Heart left ventricle (tissue), 16 donors: Measurements from ENCODE around the gene SLC14A1. TPM values are rescaled to one million over a fixed set of nuclear protein-coding genes. Genes with fewer than 3 reads are reported as not detected.

Source experiments
- ATAC-seq, 4 donors: fragments of 200-7000 bp; cut with Tn5 transposase; one replicate each; pipeline ENCODE4 v1.9.1; 2020 to 2022; ENCODE audit warnings: moderate library complexity in 4 of 4, mild to moderate bottlenecking in 3 of 4, moderate number of reproducible peaks in 1 of 4
- DNase-seq, 5 donors: peaks; one replicate each; pipeline ENCODE4 v3.0.0-alpha.2; 2020
- H3K27ac ChIP-seq, 12 donors: fragments of 200-600 bp; sonication (generic) in 4 of 12; one replicate each; pipeline versions ENCODE4 v1.5.0 to v1.8.0; 2016 to 2022; ENCODE audit warnings: mild to moderate bottlenecking in 2 of 12
- H3K27me3 ChIP-seq, 9 donors: fragments of 200-600 bp; sonication (generic) in 2 of 9; one replicate each; pipeline versions ENCODE4 v1.5.1 to v1.8.0; 2016 to 2022; ENCODE audit warnings: mild to moderate bottlenecking in 3 of 9
- H3K36me3 ChIP-seq, 9 donors: fragments of 200-600 bp; sonication (generic) in 2 of 9; one replicate each; pipeline versions ENCODE4 v1.5.0 to v1.8.0; 2018 to 2022; ENCODE audit warnings: mild to moderate bottlenecking in 2 of 9
- H3K4me1 ChIP-seq, 12 donors: fragments of 200-600 bp; sonication (generic) in 4 of 12; one replicate each; pipeline versions ENCODE4 v1.5.0 to v1.8.0; 2016 to 2022; ENCODE audit warnings: mild to moderate bottlenecking in 3 of 12
- H3K4me3 ChIP-seq, 12 donors: fragments of 200-600 bp; sonication (generic) in 4 of 12; one replicate each; pipeline versions ENCODE4 v1.5.0 to v1.8.0; 2017 to 2022; ENCODE audit warnings: mild to moderate bottlenecking in 9 of 12, moderate library complexity in 4 of 12
- H3K9me3 ChIP-seq, 12 donors: fragments of 200-600 bp; sonication (generic) in 4 of 12; one replicate each; pipeline versions ENCODE4 v1.5.0 to v1.8.0; 2016 to 2022; ENCODE audit warnings: mild to moderate bottlenecking in 1 of 12
- CTCF ChIP-seq, 12 donors: fragments of 200-600 bp; sonication (generic) in 4 of 12; IDR thresholded peaks; one replicate each; pipeline versions ENCODE4 v1.5.0 to v1.8.0; 2018 to 2022; ENCODE audit warnings: antibody characterized with exemption in 12 of 12, mild to moderate bottlenecking in 5 of 12
- POLR2A ChIP-seq, 2 donors: fragments of 450-650 bp; IDR thresholded peaks; one replicate each; pipeline ENCODE4 v1.6.1; 2017; ENCODE audit warnings: antibody characterized with exemption in 2 of 2, mild to moderate bottlenecking in 2 of 2, moderate library complexity in 2 of 2
- WGBS, 4 donors: extraction: QIAGEN DNeasy Blood & Tissue Kit in 2 of 4; methylation state at CpG; one replicate each; pipeline versions ENCODE4 v1.1.5 to v1.1.7; 2013 to 2018; 5-methylcytosine and 5-hydroxymethylcytosine counted together
- intact Hi-C, 10 donors: fragments of 100-400 bp; cut with DNase I; formaldehyde crosslinking; loops; one replicate each; pipeline versions ENCODE4 v1.11.1 to v1.14.2; 2022
- polyA plus RNA-seq, 2 donors: library from polyadenylated mRNA; stranded (reverse); fragments of 200-250 nt; gene quantifications; one replicate each; pipeline ENCODE4 v1.2.3, GENCODE V29; 2013
- total RNA-seq, 9 donors: library from RNA; depleted of rRNA in 2 of 9; stranded (reverse); fragments of >200 nt in 2 of 9; fragmentation: NEBNext Ultra II Directional in 3 of 9; extraction: Animal tissue kit (Norgen Biotek cat#: 25700) in 3 of 9; gene quantifications; one replicate each; pipeline versions ENCODE4 v1.1.0 to v1.2.4, GENCODE V29; 2016 to 2023
- donor health status: ischemic (EF 13 %, LVEDD 7.1; RV severe dilation, severe dysfunction).
- donor health status: healthy with polysubstance abuse.
- donor health status: DM: no; HTN: yes; CAD: no.
- donor health status: DM: no; HTN: no; CAD: no.
- donor health status: ischemic (EF 25% LVEDD 6.9; RV normal size, moderate dysfunction).
- donor health status: ischemic (EF 25% LVEDD 5.7; RV mildly dilated, moderate dysfunction).
- donor health status: healthy.
- donor health status: DM: yes; HTN: yes; CAD: no.
- donor health status: ischemic (EF 35%, LVEDD 5.7; RV mildly dilated, moderate dysfunction).
- donor health status: nonischemic (EF 11% LVEDD 7.7; RV severe dilation, severe dysfunction).
- donor health status: DM: yes; HTN: yes; CAD: no.
- donor health status: PGD.
- donor health status: ischemic (EF 29% LVEDD 5.4; RV normal size, mild dysfunction).
- donor health status: nonischemic (EF 23%, LVEDD 6.1; RV moderate dilation, normal function).

SLC14A1 gene
- total and polyA plus RNA-seq, 11 donors = 7.1 to 50.1 (median 17.1) TPM

- peaks cover 7 to 27% (median 15%) of the 10 kb centered on the region in 12 donors for H3K4me1 ChIP-seq
- H3K9me3 ChIP-seq = no peaks in the 10 kb centered on the region
- peak overlapping the region in 4 of 12 donors; percentile 3 to 86 (median 78) for H3K27ac ChIP-seq
- DNase-seq (no peak), ATAC-seq (no peak)
- TF ChIP-seq CTCF (IDR thresholded peaks at IDR 0.05) = no peak
- TF ChIP-seq POLR2A (IDR thresholded peaks at IDR 0.05) = no peak
- WGBS, 4 donors = 59 to 70% (median 65%) methylated on average over 3 of the region's 3 CpGs
- H3K27me3 ChIP-seq = no peaks in the 10 kb centered on the region
- intact Hi-C loops = loop anchor here in 1 of 10 donors (5.0 kb wide), 1 partner anchor 36 kb away; no protein-coding TSS in a partner anchor
- H3K4me3 ChIP-seq = peak overlapping the region; percentile 3 to 58 (median 52)
- no peaks in the 10 kb centered on the region for H3K36me3 ChIP-seq
Measured at GRCh38 chr18:45741056-45741455, 17.1 kb downstream of the SLC14A1 start.

GRCh38 chr18:45745817-45746461 lies 22.0 kb downstream of the SLC14A1 start:
- peak overlapping the region in 7 of 12 donors; percentile 5 to 51 (median 35) for H3K27ac ChIP-seq
- ATAC-seq = peak; percentile 87 to 92 (median 90)
- no peak for TF ChIP-seq POLR2A (IDR thresholded peaks at IDR 0.05)
- no peak for TF ChIP-seq CTCF (IDR thresholded peaks at IDR 0.05)
- WGBS, 4 donors = 40 to 69% (median 58%) methylated on average over 4 to 5 of the region's 5 CpGs
- H3K4me1 ChIP-seq = peaks cover 7 to 28% (median 19%) of the 10 kb centered on the region in 12 donors
- no peaks in the 10 kb centered on the region for H3K9me3 ChIP-seq
- DNase-seq = peak in 3 of 5 donors; percentile 27 to 40 (median 35)
- peaks cover 0 to 5% (median 0%) of the 10 kb centered on the region in 9 donors for H3K36me3 ChIP-seq
- peak overlapping the region in 1 of 12 donors; percentile 5 for H3K4me3 ChIP-seq
- intact Hi-C loops = no loop called here
- H3K27me3 ChIP-seq = no peaks in the 10 kb centered on the region

- Histone ChIP-seq H3K4me1 (peaks cover 7 to 31% (median 19%) of the 10 kb centered on the region in 12 donors), H3K4me3 (no peak overlapping the region), H3K9me3 (no peaks in the 10 kb centered on the region), H3K27me3 (no peaks in the 10 kb centered on the region), H3K27ac (no peak overlapping the region), H3K36me3 (peaks cover 0 to 5% (median 0%) of the 10 kb centered on the region in 9 donors)
- intact Hi-C loops = no loop called here
- no peak for ATAC-seq
- TF ChIP-seq CTCF (IDR thresholded peaks at IDR 0.05) (no peak), POLR2A (IDR thresholded peaks at IDR 0.05) (no peak)
- 35 to 45% (median 44%) methylated on average over 2 of the region's 2 CpGs for WGBS, 4 donors
- DNase-seq = no peak
Measured at GRCh38 chr18:45748501-45748900, 24.5 kb downstream of the SLC14A1 start.

GRCh38 chr18:45749918-45750689 lies 26.1 kb downstream of the SLC14A1 start:
- Histone ChIP-seq H3K36me3 (peaks cover 0 to 5% (median 0%) of the 10 kb centered on the region in 9 donors), H3K27me3 (no peaks in the 10 kb centered on the region), H3K9me3 (no peaks in the 10 kb centered on the region), H3K4me1 (peaks cover 6 to 40% (median 20%) of the 10 kb centered on the region in 12 donors), H3K4me3 (no peak overlapping the region), H3K27ac (no peak overlapping the region)
- no peak for ATAC-seq
- no peak for TF ChIP-seq POLR2A (IDR thresholded peaks at IDR 0.05)
- TF ChIP-seq CTCF (IDR thresholded peaks at IDR 0.05) = no peak
- no peak for DNase-seq
- WGBS, 4 donors = 82 to 91% (median 87%) methylated on average over 6 of the region's 6 CpGs
- intact Hi-C loops = no loop called here
